ENCODE measurements around the gene OBSL1.

- TF ChIP-seq CTCF (conservative IDR thresholded peaks at IDR 0.05; ENCODE audit: low read depth, low read length) (no peak), POLR2A (IDR thresholded peaks at IDR 0.05; ENCODE audit: low read depth, low read length) (no peak), MAFK (IDR thresholded peaks at IDR 0.05; ENCODE audit: low read depth, low read length) (no peak), NFE2L2 (IDR thresholded peaks at IDR 0.05; ENCODE audit: low read depth, low read length) (no peak), MXI1 (IDR thresholded peaks at IDR 0.05; ENCODE audit: borderline replicate concordance, low read depth, low read length) (no peak), ELK1 (IDR thresholded peaks at IDR 0.05; ENCODE audit: borderline replicate concordance, low read depth, low read length) (no peak), RAD21 (IDR thresholded peaks at IDR 0.05; ENCODE audit: low read length) (no peak), CEBPB (IDR thresholded peaks at IDR 0.05; ENCODE audit: low read depth, low read length) (no peak), FOS (IDR thresholded peaks at IDR 0.05; ENCODE audit: low read depth, low read length) (no peak)
These were observed 48.2 kb downstream of the OBSL1 start for GRCh38 chr2:219523031-219523671.
